CD4-positive, alpha-beta T cell (primary cell): Measurements from ENCODE around the gene BRD9. TPM values are rescaled to one million over a fixed set of nuclear protein-coding genes. Genes with fewer than 3 reads are reported as not detected.

Experiments used
- ATAC-seq: fragments of 200-7000 bp; cut with Tn5 transposase; one replicate; pipeline ENCODE4 v1.10.0; 2022; ENCODE audit warnings: mild to moderate bottlenecking; ENCODE audit not compliant: poor library complexity
- CTCF ChIA-PET: fragments of 350-600 bp; sonication (Branson Sonifier 250); formaldehyde crosslinking; loops from one replicate; lab custom pipeline; 2021; ENCODE audit warnings: antibody characterized with exemption, inconsistent platforms; lab: Charles Lee
- POLR2A ChIA-PET: fragments of 350-600 bp; sonication (Branson Sonifier 250); formaldehyde crosslinking; loops from one replicate; lab custom pipeline; 2021; ENCODE audit warnings: antibody characterized with exemption, inconsistent platforms; lab: Charles Lee
- DNase-seq, 14 experiments: peaks; one replicate each; pipeline ENCODE4 v3.0.0-alpha.2; 2013 to 2020; ENCODE audit warnings: mixed read lengths in 2 of 14
- H3K27ac ChIP-seq, 2 donors: one replicate each; pipeline versions ENCODE4 v1.5.1 to v1.7.0; 2013; ENCODE audit warnings: low read length in 2 of 2, low read depth in 1 of 2, mild to moderate bottlenecking in 1 of 2
- H3K27me3 ChIP-seq, 2 experiments: 1 replicate in 1 of 2; 2 replicates in 1 of 2; pipeline versions ENCODE4 v1.6.1 to v1.7.0; 2013; ENCODE audit warnings: low read length in 2 of 2, control low read depth in 1 of 2, mild to moderate bottlenecking in 1 of 2, moderate library complexity in 1 of 2; ENCODE audit not compliant: insufficient read depth in 2 of 2, control insufficient read depth in 1 of 2
- H3K36me3 ChIP-seq: one replicate; pipeline ENCODE4 v1.6.1; 2013; ENCODE audit warnings: low read length, control low read depth; ENCODE audit not compliant: insufficient read depth
- H3K4me1 ChIP-seq: one replicate; pipeline ENCODE4 v1.6.1; 2013; ENCODE audit warnings: low read length, control low read depth; ENCODE audit not compliant: insufficient read depth
- H3K4me3 ChIP-seq: one replicate; pipeline ENCODE4 v1.5.1; 2013; ENCODE audit warnings: mild to moderate bottlenecking, low read length, moderate library complexity
- H3K9me3 ChIP-seq, 2 experiments: 1 replicate in 1 of 2; 2 replicates in 1 of 2; pipeline versions ENCODE4 v1.6.1 to v1.7.0; 2013; ENCODE audit warnings: low read length in 2 of 2, mild to moderate bottlenecking in 2 of 2, control low read depth in 1 of 2, moderate library complexity in 1 of 2; ENCODE audit not compliant: control insufficient read depth in 1 of 2, insufficient read depth in 1 of 2
- H3K27ac Mint-ChIP-seq: one replicate; pipeline ENCODE4 v1.8.0; 2020; ENCODE audit warnings: mixed read lengths
- H3K27me3 Mint-ChIP-seq: one replicate; pipeline ENCODE4 v1.8.0; 2021; ENCODE audit warnings: mixed read lengths
- H3K36me3 Mint-ChIP-seq: one replicate; pipeline ENCODE4 v1.8.0; 2021; ENCODE audit warnings: low read depth, mixed read lengths
- H3K4me1 Mint-ChIP-seq: one replicate; pipeline ENCODE4 v1.8.0; 2021; ENCODE audit warnings: low read depth, mixed read lengths
- H3K4me3 Mint-ChIP-seq: one replicate; pipeline ENCODE4 v1.8.0; 2020; ENCODE audit warnings: mild to moderate bottlenecking, mixed read lengths
- H3K9me3 Mint-ChIP-seq: one replicate; pipeline ENCODE4 v1.8.0; 2020; ENCODE audit warnings: mixed read lengths
- intact Hi-C, 2 experiments: fragments of 100-400 bp; cut with DNase I in 1 of 2; cut with micrococcal nuclease in 1 of 2; formaldehyde crosslinking; loops; one replicate each; pipeline versions ENCODE4 v1.15.1 to v1.9.0; 2023 to 2025; cut with DNase I, micrococcal nuclease
- total RNA-seq, 174 experiments: library from RNA in 2 of 174; stranded (reverse) in 2 of 174; gene quantifications; one replicate each; pipeline ENCODE4 v1.2.3 and lab custom pipeline; 2021 to 2026
- TF ChIP-seq, protein P1 (sequence below): fragments of 200-600 bp; IDR thresholded peaks from one replicate; pipeline ENCODE4 v1.8.0; 2022; ENCODE audit warnings: antibody characterized with exemption, mild to moderate bottlenecking

BRD9 gene
- total RNA-seq, 2 experiments from 2014 or later = 109 TPM

DNA sequence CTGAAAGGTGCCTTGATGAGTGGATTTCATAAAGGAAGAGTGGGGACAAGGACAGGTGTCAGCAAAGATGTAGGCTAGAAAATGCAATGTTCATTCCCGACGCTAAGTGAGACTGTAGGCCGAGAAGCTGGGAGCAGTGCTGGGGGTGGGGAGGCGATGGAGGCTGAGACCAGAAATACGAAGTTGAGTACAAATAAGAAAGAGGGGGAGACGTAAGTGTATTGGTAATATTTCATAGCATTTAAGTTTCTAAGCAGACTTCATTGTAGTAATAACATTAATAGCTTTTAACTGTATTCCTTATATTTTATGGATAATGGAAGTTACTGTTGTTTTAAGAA is 11.1 kb upstream of the BRD9 start:
- intact Hi-C loops = loop anchor here (2.0 kb wide), 1 partner anchor 233 kb away; no protein-coding TSS in a partner anchor
- TF ChIP-seq, protein P1, sequence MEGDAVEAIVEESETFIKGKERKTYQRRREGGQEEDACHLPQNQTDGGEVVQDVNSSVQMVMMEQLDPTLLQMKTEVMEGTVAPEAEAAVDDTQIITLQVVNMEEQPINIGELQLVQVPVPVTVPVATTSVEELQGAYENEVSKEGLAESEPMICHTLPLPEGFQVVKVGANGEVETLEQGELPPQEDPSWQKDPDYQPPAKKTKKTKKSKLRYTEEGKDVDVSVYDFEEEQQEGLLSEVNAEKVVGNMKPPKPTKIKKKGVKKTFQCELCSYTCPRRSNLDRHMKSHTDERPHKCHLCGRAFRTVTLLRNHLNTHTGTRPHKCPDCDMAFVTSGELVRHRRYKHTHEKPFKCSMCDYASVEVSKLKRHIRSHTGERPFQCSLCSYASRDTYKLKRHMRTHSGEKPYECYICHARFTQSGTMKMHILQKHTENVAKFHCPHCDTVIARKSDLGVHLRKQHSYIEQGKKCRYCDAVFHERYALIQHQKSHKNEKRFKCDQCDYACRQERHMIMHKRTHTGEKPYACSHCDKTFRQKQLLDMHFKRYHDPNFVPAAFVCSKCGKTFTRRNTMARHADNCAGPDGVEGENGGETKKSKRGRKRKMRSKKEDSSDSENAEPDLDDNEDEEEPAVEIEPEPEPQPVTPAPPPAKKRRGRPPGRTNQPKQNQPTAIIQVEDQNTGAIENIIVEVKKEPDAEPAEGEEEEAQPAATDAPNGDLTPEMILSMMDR = no peak
- POLR2A ChIA-PET = no interaction called here
- CTCF ChIA-PET = interaction anchor here (0.8 to 1.6 kb wide), 4 partner anchors 8 to 234 kb away, joined by 3 to 7 read pairs (median 4); partner anchors contain the start of genes BRD9 and TRIP13
- H3K9me3 ChIP-seq = no peaks in the 10 kb centered on the region
- DNase-seq (no peak), ATAC-seq (no peak)
- Mint-ChIP-seq H3K9me3 (no peaks in the 10 kb centered on the region), H3K4me3 (no peak overlapping the region), H3K4me1 (no peaks in the 10 kb centered on the region), H3K27ac (no peak overlapping the region), H3K36me3 (no peaks in the 10 kb centered on the region), H3K27me3 (no peaks in the 10 kb centered on the region)
- H3K4me1 ChIP-seq = no peaks in the 10 kb centered on the region
- no peak overlapping the region for H3K4me3 ChIP-seq
- H3K27me3 ChIP-seq = no peaks in the 10 kb centered on the region
- no peaks in the 10 kb centered on the region for H3K36me3 ChIP-seq
- no peak overlapping the region for H3K27ac ChIP-seq

DNA sequence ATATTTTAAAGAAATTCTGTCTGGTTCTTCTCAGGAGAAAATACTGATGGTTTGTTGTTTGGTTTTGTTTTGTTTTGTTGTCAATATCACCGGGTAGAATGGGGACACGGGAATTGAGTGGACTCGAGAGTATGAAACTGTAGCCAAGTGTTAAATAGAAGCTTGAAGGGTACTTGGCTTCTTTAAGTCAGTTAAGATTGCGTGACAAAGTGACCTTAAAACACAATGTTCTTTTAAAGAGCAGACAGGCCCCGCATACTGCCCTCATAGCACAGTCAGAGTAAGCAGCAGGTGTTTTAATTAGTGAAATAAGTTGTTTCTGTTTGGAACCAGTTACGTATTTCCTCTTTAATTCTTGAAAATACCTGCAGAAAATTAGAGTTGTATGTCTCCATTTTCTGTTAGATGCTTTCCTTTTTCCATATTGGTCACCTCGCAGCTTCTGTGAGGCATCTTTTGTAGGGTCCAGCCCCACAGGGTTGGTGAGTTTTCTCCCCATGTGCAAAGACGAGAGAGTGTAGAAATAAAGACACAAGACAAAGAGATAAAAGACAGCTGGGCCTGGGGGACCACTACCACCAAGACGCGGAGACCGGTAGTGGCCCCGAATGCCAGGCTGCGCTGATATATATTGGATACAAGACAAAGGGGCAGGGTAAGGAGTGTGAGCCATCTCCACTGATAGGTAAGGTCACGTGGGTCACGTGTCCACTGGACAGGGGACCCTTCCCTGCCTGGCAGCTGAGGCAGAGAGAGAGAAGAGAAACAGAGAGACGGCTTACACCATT is 9.7 kb upstream of the BRD9 start:
- H3K27ac Mint-ChIP-seq = no peak overlapping the region
- Histone ChIP-seq H3K4me1 (no peaks in the 10 kb centered on the region), H3K9me3 (no peaks in the 10 kb centered on the region), H3K27ac (no peak overlapping the region), H3K4me3 (no peak overlapping the region), H3K27me3 (no peaks in the 10 kb centered on the region), H3K36me3 (no peaks in the 10 kb centered on the region)
- ChIA-PET CTCF (interaction anchor here (1.0 kb wide), 1 partner anchor 8 kb away, joined by 3 read pairs; no protein-coding TSS in a partner anchor), POLR2A (no interaction called here)
- H3K27me3 Mint-ChIP-seq = no peaks in the 10 kb centered on the region
- no peaks in the 10 kb centered on the region for H3K9me3 Mint-ChIP-seq
- intact Hi-C loops = loop anchor here (2.0 kb wide), 1 partner anchor 232 kb away; no protein-coding TSS in a partner anchor
- no peaks in the 10 kb centered on the region for H3K36me3 Mint-ChIP-seq
- DNase-seq (no peak), ATAC-seq (no peak)
- H3K4me3 Mint-ChIP-seq = no peak overlapping the region
- H3K4me1 Mint-ChIP-seq = no peaks in the 10 kb centered on the region
- TF ChIP-seq, protein P1 = no peak

DNA sequence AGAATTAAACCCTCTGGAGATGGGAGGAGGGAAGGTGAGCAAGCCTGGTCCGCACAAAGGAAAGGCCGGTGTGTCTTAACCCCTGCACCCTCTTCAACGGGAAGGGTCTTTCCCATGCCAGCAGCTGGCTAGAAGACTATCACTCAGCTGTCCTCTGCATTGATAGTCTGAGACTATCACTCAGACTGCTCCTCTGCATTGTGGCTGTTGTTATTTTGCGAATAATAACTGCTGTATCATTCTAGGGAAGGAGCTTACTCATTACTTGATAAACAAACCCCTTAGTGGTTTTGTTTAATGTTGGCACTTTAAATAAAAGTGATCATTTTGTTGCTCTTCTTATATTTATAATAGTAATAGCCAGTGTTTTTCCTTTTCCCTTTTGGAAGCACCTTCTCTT is 8.2 kb upstream of the BRD9 start:
- Mint-ChIP-seq H3K4me1 (no peaks in the 10 kb centered on the region), H3K4me3 (no peak overlapping the region), H3K36me3 (no peaks in the 10 kb centered on the region), H3K9me3 (no peaks in the 10 kb centered on the region), H3K27ac (no peak overlapping the region), H3K27me3 (no peaks in the 10 kb centered on the region)
- no peak for DNase-seq
- intact Hi-C loops = no loop called here
- no peak overlapping the region for H3K27ac ChIP-seq
- H3K36me3 ChIP-seq = no peaks in the 10 kb centered on the region
- ATAC-seq = no peak
- TF ChIP-seq, protein P1 = no peak
- H3K4me3 ChIP-seq = no peak overlapping the region
- H3K9me3 ChIP-seq = no peaks in the 10 kb centered on the region
- CTCF ChIA-PET = no interaction called here
- H3K4me1 ChIP-seq = no peaks in the 10 kb centered on the region
- POLR2A ChIA-PET = no interaction called here
- no peaks in the 10 kb centered on the region for H3K27me3 ChIP-seq
